Stimulated activated CD8-positive, alpha-beta memory T cell treated with anti-CD3 and anti-CD28 coated beads, Interleukin-7, amount 100 ng/mL, for 4 hours (primary cell): ENCODE measurements around the gene OR51T1.
"Not testable (repeated sequence)": the region's sequence is repeated elsewhere in the genome, so short reads cannot be mapped to it uniquely, and the experiment has no call there.

Source experiments
- DNase-seq, 2 donors: peaks; one replicate each; pipeline ENCODE4 v3.0.0-alpha.2; 2020; ENCODE audit warnings: low read depth in 2 of 2

OR51T1 gene, protein sequence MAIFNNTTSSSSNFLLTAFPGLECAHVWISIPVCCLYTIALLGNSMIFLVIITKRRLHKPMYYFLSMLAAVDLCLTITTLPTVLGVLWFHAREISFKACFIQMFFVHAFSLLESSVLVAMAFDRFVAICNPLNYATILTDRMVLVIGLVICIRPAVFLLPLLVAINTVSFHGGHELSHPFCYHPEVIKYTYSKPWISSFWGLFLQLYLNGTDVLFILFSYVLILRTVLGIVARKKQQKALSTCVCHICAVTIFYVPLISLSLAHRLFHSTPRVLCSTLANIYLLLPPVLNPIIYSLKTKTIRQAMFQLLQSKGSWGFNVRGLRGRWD

DNA sequence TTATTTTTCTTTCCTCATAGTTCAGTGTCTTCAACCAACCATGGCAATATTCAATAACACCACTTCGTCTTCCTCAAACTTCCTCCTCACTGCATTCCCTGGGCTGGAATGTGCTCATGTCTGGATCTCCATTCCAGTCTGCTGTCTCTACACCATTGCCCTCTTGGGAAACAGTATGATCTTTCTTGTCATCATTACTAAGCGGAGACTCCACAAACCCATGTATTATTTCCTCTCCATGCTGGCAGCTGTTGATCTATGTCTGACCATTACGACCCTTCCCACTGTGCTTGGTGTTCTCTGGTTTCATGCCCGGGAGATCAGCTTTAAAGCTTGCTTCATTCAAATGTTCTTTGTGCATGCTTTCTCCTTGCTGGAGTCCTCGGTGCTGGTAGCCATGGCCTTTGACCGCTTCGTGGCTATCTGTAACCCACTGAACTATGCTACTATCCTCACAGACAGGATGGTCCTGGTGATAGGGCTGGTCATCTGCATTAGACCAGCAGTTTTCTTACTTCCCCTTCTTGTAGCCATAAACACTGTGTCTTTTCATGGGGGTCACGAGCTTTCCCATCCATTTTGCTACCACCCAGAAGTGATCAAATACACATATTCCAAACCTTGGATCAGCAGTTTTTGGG lies at the start of gene OR51T1:
TSS of gene OR51T1 (plus strand) at position 41 of the 641 bp plus-strand sequence. CDS start at position 41, 0 bp downstream.
- no peak for DNase-seq

DNA sequence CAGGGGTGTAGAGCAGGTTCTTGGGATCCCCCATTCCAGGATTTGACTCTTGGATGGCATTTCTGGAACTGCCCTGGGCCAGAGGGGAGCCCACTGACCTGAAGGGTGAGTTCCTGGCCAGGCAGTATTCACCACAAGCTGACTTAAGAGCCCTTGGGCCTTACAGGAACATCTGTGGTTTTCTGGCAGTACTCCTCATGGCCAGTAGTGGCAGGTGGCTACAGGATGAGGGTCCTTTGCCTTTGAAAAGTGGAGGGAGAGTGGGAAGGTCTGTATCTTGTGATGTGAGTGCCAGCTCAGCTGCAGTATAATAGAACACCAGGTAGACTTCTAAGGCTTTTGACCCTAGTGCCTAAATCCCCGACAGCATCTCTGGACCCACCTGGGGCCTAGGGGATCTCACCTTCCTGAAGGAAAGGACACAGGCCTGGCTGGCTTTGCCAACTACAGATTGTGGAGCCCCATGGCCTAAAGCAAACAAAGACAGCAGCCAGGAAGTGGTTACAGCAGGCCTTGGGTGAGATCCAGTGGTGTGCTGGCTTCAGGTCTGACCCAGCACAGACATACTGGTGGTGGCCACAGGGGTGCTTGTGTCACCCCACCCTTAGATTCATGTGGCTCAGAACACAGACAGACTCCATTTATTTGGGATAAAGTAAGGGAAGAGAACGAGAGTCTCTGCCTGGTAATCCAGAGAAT lies 41.7 kb upstream of the OR51T1 start:
- no peak for DNase-seq

DNA sequence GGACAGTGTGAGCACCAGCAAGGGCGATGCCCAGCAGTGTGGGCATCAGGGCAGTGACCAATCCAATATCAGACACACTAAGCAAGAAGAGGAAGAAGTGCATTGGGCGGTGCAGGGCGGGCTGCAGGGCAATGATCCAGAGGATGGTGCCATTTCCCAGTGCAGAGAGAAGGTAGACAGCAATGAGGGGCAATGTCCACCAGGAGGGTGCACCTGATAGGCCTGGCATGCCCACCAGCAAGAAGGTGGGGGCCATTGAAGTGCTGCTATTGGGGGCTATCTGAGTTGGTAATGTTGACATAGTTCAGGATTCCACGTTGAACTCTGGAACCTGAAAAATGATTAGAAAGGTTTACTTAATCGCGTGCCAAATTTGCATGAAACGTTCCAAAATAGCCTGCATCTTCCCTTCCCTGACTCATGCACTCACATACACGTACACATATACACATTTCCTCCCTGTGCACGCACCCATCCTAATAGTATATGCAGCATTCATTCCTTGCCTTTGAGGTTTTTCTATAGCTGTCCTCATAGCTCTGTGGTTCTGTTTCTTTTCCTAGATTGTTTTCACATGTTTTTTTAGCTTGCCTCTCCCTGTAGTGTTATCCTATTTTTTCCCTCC lies 32.7 kb upstream of the OR51T1 start, which contains the start of gene OR51S1:
TSS of gene OR51S1 (minus strand) at position 301 of the 625 bp plus-strand sequence. CDS start at position 301, 0 bp downstream.
- DNase-seq = no peak

DNA sequence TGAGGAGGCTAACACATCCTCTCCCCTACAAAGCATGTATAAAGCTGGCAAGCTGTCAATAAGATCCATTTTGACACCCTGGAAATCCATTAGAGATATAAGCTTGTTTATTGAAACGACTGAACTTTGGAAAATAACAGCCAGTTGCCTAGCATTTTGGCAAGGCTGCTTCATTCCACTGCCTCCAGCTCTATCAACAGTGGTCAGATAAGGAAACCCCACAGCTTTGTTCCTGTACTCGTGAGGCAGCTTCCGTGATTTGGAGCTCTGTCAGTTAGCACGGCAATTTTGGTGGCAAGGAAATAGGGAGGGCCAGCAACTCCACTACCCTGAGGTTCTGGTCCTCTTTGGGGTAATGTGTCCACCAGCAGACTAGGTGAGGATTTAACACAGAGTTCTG lies 30.7 kb upstream of the OR51T1 start:
- no peak for DNase-seq

DNA sequence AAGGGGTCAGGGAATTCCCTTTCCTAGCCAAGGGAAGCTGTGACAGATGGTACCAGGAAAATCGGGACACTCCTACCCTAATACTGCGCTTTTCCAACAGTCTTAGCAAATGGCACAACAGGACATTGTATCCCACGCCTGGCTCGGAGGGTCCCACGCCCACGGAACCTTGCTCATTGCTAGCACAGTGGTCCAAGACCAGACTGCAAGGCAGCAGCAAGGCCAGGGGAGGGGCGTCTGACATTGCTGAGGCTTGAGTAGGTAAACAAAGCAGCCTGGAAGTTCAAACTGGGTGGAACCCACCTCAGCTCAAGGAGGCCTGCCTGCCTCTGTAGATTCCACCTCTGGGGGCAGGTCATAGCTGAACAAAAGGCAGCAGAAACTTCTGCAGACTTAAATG lies 27.4 kb upstream of the OR51T1 start:
- DNase-seq = not testable (repeated sequence)

DNA sequence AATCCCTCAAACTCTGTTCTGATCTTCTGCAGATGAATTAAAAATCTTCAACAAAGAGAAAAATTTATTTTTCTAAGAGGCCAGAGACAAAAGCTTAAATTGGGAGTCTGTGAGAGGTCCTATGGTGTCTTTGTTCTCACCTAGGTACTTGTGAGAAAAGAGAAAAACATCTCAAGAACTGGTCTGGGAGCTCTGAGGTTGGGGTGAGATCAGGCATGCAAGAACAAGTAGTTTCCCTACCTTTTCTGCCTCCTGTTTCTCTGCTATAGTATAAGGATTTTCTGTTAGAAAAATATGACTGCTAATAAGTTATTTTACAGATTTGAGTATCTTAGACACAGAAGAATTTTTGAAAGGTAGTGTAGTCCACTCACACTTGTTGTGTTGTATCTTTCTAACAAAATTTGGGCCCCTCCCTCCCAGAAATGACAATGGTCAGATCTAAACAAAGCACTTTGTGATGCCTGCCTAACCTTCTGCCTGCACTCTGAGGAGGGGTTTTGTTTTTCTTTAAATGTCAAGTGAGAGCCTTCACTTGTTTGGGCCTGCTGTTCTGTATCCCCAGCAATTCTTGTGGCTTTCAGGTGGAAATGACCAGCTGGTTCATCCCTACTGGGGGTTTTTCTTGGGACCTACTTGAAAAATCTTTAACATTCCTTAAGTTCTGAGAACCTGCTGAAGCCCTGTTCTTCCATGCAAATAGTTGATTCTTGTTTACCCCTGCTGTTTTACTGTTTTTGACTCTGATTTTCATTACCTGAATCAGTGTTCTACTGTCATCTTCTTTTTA lies 19.1 kb upstream of the OR51T1 start:
- DNase-seq = no peak

DNA sequence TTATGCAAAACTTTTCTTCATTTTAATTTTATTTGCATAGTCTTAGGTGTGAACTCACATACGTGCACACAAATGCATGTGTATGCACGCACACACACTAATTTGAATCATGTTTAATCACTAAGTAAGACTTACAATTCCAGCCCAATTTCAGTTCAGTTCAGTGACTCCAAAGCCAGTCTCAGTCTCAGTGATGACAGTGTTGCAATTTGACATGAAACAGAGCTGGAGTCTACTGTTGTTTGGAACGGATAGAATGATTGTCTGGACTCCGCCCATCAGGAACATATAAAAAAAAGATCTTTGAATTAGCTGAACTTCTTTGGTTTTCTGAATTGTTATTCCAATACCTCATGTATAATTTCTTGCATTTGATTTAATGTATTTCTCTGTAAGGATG lies 17.8 kb upstream of the OR51T1 start:
- no peak for DNase-seq

DNA sequence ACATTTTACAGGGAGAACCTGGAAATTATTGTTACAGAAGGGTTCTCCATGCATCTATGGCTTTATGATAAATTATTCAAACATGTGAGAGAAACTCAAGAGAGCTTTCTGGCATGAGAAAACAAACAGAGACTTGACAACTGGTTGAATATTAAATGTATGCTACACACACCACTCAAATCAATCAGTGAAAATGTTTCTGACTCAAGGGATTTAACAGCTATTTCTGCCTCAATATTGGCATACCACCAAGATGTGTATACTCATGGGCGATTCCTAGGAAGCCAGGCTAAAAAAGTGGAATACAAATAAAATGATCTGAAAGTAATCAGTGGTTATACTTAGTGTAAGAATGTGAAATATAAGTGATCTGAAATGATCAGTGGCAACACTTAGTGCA lies 15.8 kb upstream of the OR51T1 start:
- DNase-seq = no peak

DNA sequence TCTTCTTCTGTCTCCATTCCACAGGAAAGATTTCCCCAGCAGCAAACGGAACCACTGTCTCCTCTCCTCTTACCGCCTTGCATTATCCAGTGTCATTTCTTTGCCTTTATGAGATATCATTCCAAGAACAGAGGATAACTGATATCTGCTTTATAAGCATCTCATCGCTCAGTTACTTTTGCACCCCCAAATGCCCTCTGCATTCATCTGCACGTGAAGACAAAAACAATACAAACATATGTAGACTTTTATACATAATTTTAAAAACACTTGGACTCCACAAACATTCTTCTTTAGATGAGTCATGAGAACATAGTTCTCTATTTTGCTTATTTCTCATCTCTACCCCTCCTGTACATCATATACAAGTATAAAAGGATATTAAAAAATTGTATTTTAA lies 512 bp upstream of the OR51T1 start:
- no peak for DNase-seq

DNA sequence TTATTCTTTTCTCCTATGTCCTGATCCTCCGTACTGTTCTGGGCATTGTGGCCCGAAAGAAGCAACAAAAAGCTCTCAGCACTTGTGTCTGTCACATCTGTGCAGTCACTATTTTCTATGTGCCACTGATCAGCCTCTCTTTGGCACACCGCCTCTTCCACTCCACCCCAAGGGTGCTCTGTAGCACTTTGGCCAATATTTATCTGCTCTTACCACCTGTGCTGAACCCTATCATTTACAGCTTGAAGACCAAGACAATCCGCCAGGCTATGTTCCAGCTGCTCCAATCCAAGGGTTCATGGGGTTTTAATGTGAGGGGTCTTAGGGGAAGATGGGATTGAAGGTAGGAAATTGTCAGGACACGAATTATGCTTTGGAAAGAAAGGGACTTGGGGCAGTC lies 843 bp downstream of the OR51T1 start:
- no peak for DNase-seq

DNA sequence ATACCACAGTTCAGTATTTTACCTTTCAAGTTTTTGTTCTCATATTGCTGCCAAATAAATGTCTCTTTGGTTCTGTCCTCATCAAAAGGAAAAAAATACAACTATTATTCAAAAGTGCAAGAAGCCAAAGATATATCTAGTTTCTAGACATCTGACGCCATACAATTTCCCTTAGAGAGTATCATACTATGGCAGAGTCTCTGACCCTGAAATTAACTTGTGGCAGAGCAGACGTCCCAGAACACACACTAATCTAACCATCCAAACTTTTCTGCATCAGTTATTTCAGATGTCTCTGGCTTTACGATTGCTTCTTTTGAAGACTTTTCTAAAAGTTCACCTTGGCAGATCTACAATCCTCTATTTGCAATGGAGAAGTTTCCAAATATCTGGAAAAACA lies 2.7 kb downstream of the OR51T1 start:
- no peak for DNase-seq

DNA sequence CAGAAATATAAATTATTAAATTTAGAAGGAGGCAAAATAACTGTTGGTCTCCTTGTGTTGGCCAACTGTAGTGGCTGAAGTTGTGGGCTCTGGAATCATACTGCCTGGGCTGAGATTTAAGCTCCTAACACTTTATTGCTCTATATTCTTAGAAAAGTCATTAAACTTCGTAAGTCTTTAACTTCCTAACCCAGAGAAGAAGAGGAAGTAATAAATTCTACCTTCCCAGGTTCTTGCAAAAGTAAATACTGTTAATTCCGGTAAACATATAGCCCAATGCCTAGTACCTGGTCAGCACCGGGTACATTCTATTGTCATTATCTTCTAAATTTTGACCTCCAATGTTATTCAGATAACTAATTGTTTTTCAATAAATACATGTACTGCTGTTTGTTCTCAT lies 4.5 kb downstream of the OR51T1 start:
- DNase-seq = no peak

DNA sequence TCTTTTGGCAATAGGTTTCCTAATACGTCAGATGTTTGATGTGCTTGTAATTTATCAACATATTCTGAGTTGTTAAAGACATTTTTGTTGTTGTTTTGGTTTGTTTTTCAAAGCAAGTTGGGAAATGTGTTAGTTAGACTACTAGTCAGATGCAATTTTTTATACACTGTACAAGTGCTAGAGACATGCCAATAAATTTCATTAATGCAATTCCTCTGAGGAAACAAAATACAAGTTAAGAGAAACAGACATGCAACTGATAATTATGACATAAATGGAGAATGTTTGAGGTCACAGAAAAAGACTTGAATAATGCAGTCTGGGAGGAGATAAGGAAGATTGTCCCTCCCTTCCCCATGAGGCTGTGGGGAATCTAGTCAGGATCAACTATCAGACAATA lies 5.9 kb downstream of the OR51T1 start:
- DNase-seq = no peak

DNA sequence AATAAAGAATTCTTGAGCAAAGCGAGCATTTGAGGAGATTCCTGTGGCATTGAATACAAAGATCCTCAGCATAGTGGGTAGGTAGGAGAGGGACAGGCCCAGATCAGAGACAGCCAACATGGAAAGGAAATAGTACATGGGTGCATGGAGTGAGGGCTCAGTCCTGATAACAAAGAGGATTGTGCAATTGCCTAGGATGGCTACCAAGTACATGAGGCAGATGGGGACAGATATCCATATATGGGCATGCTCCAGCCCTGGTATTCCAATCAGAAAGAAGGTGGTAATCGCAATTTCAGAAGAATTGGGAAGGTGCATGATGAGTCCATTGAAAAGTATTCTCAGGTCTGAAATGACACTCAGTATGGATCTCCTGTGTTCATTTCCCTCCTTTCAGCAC lies 8.6 kb downstream of the OR51T1 start:
- DNase-seq = no peak

DNA sequence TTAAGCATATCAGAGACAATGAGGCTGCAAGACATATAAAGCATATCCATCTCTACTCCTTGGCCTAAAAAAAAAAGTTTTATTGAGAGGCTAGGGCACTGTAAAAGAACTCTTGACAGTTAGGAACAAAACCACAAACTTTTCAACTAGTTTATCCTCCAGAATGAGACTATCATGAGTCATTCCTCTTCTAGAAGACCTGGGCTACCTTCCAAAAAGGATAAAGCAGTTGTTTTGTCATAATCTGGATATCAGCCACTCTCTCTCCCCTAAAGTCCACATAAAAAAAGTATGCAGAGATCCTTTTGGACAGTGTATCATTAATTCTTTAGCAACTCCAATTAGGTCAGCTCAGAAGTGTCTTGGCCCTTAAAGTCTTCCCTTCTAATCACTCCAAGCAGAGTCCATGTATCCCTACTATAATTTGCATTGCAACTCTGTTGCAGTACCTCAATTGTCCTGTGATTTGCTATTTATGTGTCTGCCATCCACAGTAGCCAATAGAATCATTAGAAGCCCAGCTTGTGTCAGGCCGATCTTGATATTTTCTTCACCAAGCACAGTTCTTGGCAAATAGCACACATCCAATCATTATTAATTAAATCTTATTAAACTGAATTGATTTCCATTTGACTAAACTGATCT lies 10.4 kb downstream of the OR51T1 start:
- DNase-seq = no peak

DNA sequence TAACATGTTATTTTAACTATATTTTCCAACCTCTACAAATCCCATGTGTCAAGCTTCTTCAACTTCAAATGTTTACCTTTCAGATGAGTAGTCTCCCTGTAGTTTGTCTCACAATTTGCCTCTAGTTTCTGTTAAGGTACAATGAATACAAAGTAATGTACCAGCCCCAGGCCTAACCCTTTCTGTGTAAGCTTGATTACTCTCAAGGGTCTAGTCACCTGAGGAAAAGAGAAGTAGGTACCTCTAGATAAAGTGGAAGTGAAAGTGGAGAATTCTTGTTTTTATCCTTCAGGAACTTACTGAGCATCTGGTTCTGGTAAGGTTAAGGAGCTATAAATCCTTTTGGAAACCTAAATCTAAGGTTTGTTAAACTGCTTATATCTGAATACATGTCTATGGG lies 21.8 kb downstream of the OR51T1 start, which contains the start of gene OR51A7:
TSS of gene OR51A7 (plus strand) at position 300 of the 400 bp plus-strand sequence. CDS start 3,587 bp downstream, outside the sequence.
- no peak for DNase-seq

DNA sequence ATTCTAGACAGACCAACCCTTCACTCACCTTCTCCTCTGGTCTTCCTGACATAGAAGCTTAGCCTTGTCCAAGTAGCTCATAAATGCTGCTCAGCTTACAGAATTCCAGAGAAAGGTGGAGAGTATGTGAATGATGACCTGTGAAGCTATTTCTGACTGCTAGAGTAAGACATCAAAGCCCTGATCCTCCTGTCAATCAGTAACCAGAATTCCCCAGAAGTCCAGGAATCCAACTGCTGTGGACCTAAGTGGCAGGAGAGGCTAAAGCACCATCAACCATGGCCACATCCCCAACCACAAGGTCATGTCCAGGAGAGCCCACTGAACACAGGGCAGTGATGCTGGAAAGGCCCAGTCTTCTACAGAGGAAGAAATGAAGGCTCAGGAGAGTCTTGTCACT lies 34.9 kb downstream of the OR51T1 start:
- no peak for DNase-seq

DNA sequence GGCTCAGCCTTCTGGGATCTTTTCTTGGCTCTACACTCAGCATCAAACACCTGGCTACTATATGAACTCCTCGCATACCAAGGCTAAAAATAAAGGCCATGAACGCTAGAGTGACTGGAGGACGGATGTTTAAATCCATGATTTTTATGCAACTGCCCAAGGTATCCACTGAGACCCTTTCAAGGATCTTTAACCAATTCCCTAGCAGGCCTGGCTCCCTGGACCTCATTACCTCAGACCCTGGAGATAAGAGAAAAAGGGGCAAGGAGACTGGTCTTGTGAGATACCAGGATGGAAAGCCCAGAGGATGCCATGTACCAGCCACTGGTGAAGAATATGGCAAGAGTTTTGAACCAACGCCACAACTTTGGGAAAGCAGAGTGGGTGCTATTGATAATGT lies 37.5 kb downstream of the OR51T1 start, which contains the start of gene OR51G2:
TSS of gene OR51G2 (minus strand) at position 101 of the 400 bp plus-strand sequence. CDS start 3,687 bp downstream, outside the sequence.
- DNase-seq = no peak

DNA sequence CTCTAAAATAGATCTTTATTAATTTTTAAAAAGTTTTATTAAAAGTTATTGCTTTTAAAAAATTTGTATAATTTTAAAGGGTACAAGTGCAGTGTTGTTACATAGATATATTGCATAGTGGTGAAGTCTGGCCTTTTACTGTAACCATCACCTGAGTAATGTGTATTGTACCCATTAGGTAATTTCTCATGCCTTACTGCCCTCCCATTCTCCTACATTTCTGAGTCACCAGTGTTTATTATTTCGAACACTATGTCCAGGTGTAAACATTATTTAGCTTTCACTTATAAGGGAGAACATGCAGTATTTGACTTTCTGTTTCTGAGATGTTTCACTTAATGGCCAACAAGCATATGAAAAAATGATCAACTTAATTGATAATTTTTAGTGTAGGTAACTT lies 40.1 kb downstream of the OR51T1 start:
- DNase-seq = no peak

DNA sequence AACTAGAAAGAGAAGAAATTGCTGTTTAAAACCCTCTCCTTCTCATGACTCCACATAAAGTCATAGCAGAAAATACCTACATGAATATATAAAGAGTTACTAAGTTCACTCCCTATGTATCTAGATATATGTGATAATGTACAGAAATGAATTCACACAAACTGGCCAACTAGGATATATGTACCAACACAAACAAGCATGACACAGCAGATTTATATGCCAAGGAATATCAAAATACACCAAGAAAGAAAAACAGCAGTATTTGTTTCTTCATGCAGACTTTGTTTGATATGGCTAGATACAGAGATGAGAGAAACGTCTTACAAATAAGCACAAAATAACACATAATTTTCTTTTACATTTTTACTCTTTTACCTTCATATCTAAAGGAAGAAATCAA lies 40.6 kb downstream of the OR51T1 start:
- DNase-seq = no peak

DNA sequence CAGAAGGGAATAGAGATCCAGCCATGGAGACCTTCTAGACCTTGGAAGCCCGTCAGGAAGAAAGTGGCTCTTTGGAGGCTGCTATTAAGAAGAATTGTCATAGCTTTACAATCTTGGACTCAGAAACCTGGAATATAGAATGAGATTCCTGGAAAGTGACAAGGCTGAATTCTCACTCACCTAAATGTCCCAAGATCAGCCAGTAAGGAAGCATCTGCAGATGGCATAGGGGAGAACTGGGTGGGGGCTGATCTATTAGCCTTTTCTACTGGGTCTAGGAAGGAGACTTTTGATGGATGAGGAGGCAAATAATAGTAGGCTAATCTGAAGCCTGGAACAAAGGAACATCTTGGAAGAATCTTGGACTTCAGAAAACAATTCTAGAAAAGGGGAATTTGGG lies 42.5 kb downstream of the OR51T1 start, which contains the start of gene OR51G1:
TSS of gene OR51G1 (minus strand) at position 101 of the 400 bp plus-strand sequence. CDS start at position 101, 0 bp downstream.
- DNase-seq = no peak
